GM18909 (cell line): Measurements from ENCODE around the gene SIGLEC12.
"Not testable (repeated sequence)": the region's sequence is repeated elsewhere in the genome, so short reads cannot be mapped to it uniquely, and the experiment has no call there.

Source experiments
- ATAC-seq: cut with Tn5 transposase; IDR thresholded peaks from one replicate; pipeline ENCODE4 v1.9.1; 2021; ENCODE audit warnings: mild to moderate bottlenecking; ENCODE audit not compliant: unreplicated experiment, poor library complexity

The SIGLEC12 gene

GRCh38 chr19:51460164-51460992 is 41.2 kb downstream of the SIGLEC12 start:
- ATAC-seq, result no peak

- ATAC-seq, result no peak
These were observed 42.6 kb downstream of the SIGLEC12 start for GRCh38 chr19:51458899-51459505.

GRCh38 chr19:51458051-51458645 is 43.5 kb downstream of the SIGLEC12 start, which contains the start of gene SIGLEC8:
SIGLEC8 (minus strand) TSS chr19:51458454; CDS start chr19:51458387, 67 bp downstream.
- no peak for ATAC-seq

- ATAC-seq, result no peak
These were observed 44.1 kb downstream of the SIGLEC12 start for GRCh38 chr19:51457351-51458013.

- ATAC-seq, result no peak
These were observed 44.9 kb downstream of the SIGLEC12 start for GRCh38 chr19:51456541-51457290.

GRCh38 chr19:51450730-51451307 is 50.8 kb downstream of the SIGLEC12 start:
- ATAC-seq, result no peak

GRCh38 chr19:51448411-51449016 is 53.1 kb downstream of the SIGLEC12 start:
- ATAC-seq, result no peak

- ATAC-seq, result no peak
These were observed 53.6 kb downstream of the SIGLEC12 start for GRCh38 chr19:51448011-51448410.

GRCh38 chr19:51447510-51447909 is 54.1 kb downstream of the SIGLEC12 start:
- not testable (repeated sequence) for ATAC-seq

GRCh38 chr19:51441410-51442390 is 59.9 kb downstream of the SIGLEC12 start:
- ATAC-seq, result peak; percentile 95
